ENCODE results near the gene SARDH.

DNA sequence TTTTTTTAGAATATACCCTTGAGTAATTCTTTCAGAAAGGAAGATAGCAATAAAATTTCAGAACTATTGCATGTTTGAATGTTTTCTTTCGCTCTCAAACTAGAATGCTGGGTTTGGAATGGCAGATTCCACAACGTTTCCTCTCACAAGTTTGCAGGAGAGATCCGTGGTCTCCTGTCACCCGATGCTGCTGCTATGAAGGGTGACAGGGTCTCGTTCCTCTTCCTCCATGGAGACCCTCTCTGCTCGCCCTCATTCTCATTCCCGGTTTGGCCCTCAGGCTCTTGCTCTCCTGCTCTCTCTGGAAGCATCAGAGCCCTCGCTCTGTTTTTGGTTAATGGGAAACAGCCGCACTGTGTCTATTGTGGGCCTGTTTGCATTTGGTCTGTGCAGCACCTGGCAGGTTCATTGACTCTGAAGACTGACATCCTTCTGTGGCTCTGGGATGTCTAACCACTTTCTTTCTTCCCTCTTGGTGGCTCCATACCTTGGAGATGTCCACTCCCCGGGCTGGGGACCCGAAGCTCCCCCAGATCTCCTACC is 116.4 kb downstream of the SARDH start:
- TF ChIP-seq, protein P1, sequence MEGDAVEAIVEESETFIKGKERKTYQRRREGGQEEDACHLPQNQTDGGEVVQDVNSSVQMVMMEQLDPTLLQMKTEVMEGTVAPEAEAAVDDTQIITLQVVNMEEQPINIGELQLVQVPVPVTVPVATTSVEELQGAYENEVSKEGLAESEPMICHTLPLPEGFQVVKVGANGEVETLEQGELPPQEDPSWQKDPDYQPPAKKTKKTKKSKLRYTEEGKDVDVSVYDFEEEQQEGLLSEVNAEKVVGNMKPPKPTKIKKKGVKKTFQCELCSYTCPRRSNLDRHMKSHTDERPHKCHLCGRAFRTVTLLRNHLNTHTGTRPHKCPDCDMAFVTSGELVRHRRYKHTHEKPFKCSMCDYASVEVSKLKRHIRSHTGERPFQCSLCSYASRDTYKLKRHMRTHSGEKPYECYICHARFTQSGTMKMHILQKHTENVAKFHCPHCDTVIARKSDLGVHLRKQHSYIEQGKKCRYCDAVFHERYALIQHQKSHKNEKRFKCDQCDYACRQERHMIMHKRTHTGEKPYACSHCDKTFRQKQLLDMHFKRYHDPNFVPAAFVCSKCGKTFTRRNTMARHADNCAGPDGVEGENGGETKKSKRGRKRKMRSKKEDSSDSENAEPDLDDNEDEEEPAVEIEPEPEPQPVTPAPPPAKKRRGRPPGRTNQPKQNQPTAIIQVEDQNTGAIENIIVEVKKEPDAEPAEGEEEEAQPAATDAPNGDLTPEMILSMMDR (conservative IDR thresholded peaks at IDR 0.05) = no peak
- TF ChIP-seq EZH2 (IDR thresholded peaks at IDR 0.05; ENCODE audit: low read depth) = no peak

Measured in PC-9 (cell line).